Astrocyte (in vitro differentiated cells and primary cell): ENCODE data around the gene STX12. TPM values are rescaled to one million over a fixed set of nuclear protein-coding genes. Genes with fewer than 3 reads are reported as not detected.
A peak's percentile ranks its signal among the peaks of the same experiment; 100 is the strongest.

Experiments used
- DNase-seq: peaks from one replicate; pipeline ENCODE4 v3.0.0-alpha.2; 2010; ENCODE audit warnings: low read depth
- FAIRE-seq: peaks from 2 replicates; lab custom pipeline; 2011; peaks lifted over from hg19 to GRCh38; lab: Jason Lieb, UNC
- H2AFZ ChIP-seq: 2 replicates; pipeline ENCODE4 v1.6.0; 2012; ENCODE audit warnings: low read depth, low read length, inconsistent platforms
- H3K27ac ChIP-seq: 2 replicates; pipeline ENCODE4 v1.5.1; 2011; ENCODE audit warnings: low read depth, low read length, inconsistent platforms
- H3K27me3 ChIP-seq: 2 replicates; pipeline ENCODE4 v1.6.0; 2011; ENCODE audit warnings: low read length, inconsistent platforms; ENCODE audit not compliant: insufficient read depth
- H3K36me3 ChIP-seq: 2 replicates; pipeline ENCODE4 v1.5.1; 2011; ENCODE audit warnings: low read length, inconsistent platforms; ENCODE audit not compliant: insufficient read depth
- H3K4me1 ChIP-seq: 2 replicates; pipeline ENCODE4 v1.5.1; 2011; ENCODE audit warnings: low read length, inconsistent platforms; ENCODE audit not compliant: insufficient read depth
- H3K4me2 ChIP-seq: 2 replicates; pipeline ENCODE4 v1.6.0; 2012; ENCODE audit warnings: low read length, inconsistent platforms
- H3K4me3 ChIP-seq: 2 replicates; pipeline ENCODE4 v1.5.1; 2011; ENCODE audit warnings: low read depth, mild to moderate bottlenecking, low read length, inconsistent platforms; ENCODE audit not compliant: insufficient read depth
- H3K79me2 ChIP-seq: 2 replicates; pipeline ENCODE4 v1.6.0; 2012; ENCODE audit warnings: mild to moderate bottlenecking, low read length, inconsistent platforms; ENCODE audit not compliant: insufficient read depth
- H3K9ac ChIP-seq: 2 replicates; pipeline ENCODE4 v1.6.0; 2012; ENCODE audit warnings: mild to moderate bottlenecking, low read length, inconsistent platforms
- H3K9me3 ChIP-seq: 2 replicates; pipeline ENCODE4 v1.5.1; 2012; ENCODE audit warnings: low read depth, mild to moderate bottlenecking, low read length, inconsistent platforms; ENCODE audit not compliant: insufficient read depth
- H4K20me1 ChIP-seq: 2 replicates; pipeline ENCODE4 v1.6.0; 2012; ENCODE audit warnings: low read length, inconsistent platforms; ENCODE audit not compliant: insufficient read depth
- H3K27ac Mint-ChIP-seq: one replicate; pipeline ENCODE4 v1.8.0; 2021; ENCODE audit warnings: mild to moderate bottlenecking, mixed read lengths; ENCODE audit not compliant: unreplicated experiment
- H3K27me3 Mint-ChIP-seq: one replicate; pipeline ENCODE4 v1.8.0; 2021; ENCODE audit warnings: low read depth, mixed read lengths; ENCODE audit not compliant: unreplicated experiment
- H3K36me3 Mint-ChIP-seq: one replicate; pipeline ENCODE4 v1.8.0; 2021; ENCODE audit warnings: low read depth, mixed read lengths; ENCODE audit not compliant: unreplicated experiment
- H3K4me1 Mint-ChIP-seq: one replicate; pipeline ENCODE4 v1.8.0; 2021; ENCODE audit warnings: low read depth, mixed read lengths; ENCODE audit not compliant: unreplicated experiment
- H3K4me3 Mint-ChIP-seq: one replicate; pipeline ENCODE4 v1.8.0; 2021; ENCODE audit warnings: mild to moderate bottlenecking, moderate library complexity, mixed read lengths; ENCODE audit not compliant: unreplicated experiment
- H3K9me3 Mint-ChIP-seq: one replicate; pipeline ENCODE4 v1.8.0; 2021; ENCODE audit warnings: mild to moderate bottlenecking, mixed read lengths; ENCODE audit not compliant: unreplicated experiment
- EZH2 ChIP-seq: IDR thresholded peaks from 2 replicates; pipeline ENCODE4 v1.6.1; 2012; ENCODE audit warnings: mild to moderate bottlenecking, low read length, inconsistent platforms; ENCODE audit not compliant: insufficient read depth
- total RNA-seq: library from RNA; stranded (reverse); gene quantifications from 2 replicates; pipeline ENCODE4 v1.2.1, GENCODE V29; 2021
- TF ChIP-seq, protein P1 (sequence below): IDR thresholded peaks from 2 replicates; pipeline ENCODE4 v1.5.1; 2011; ENCODE audit warnings: low read depth, mild to moderate bottlenecking, inconsistent platforms, low read length, moderate library complexity; ENCODE audit not compliant: insufficient read depth

The STX12 gene
- total RNA-seq, 1 donor from 2014 or later = 62.1 TPM

DNA sequence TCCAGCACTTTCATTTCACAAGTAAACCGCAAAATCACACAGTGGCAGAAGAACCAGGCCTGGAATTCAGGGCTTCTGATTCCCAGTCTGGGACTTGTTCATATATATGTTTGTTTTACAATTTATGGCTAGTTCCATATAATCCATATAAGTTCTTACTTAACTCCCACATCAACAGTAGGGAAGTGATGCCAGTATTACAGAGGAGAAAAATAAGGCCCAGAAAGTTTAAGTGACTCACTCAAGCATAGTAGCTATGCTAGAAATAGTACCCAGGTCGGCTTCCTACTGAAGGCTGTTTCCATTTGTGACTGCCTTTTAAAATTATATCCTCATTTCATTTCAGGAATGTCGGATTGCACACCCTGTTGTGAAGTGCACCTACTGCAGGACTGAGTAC, 45.9 kb upstream of the STX12 start:
- H3K27ac Mint-ChIP-seq = no peak overlapping the region
- H3K36me3 Mint-ChIP-seq = peaks cover 4% of the 10 kb centered on the region
- H3K4me3 Mint-ChIP-seq = no peak overlapping the region
- no peaks in the 10 kb centered on the region for H3K27me3 Mint-ChIP-seq
- H3K4me1 Mint-ChIP-seq = peaks cover 3% of the 10 kb centered on the region
- H3K9me3 ChIP-seq = no peaks in the 10 kb centered on the region
- no peaks in the 10 kb centered on the region for H3K36me3 ChIP-seq
- peak overlapping the region; percentile 80 for H3K4me3 ChIP-seq
- peak overlapping the region; percentile 92 for H3K4me2 ChIP-seq
- H4K20me1 ChIP-seq = no peaks in the 10 kb centered on the region
- peak overlapping the region; percentile 29 for H3K9ac ChIP-seq
- FAIRE-seq (no peak), DNase-seq (peak; percentile 18)
- H2AFZ ChIP-seq = no peak overlapping the region
- H3K27ac ChIP-seq = no peak overlapping the region
- TF ChIP-seq EZH2 = no peak
- TF ChIP-seq, protein P1, sequence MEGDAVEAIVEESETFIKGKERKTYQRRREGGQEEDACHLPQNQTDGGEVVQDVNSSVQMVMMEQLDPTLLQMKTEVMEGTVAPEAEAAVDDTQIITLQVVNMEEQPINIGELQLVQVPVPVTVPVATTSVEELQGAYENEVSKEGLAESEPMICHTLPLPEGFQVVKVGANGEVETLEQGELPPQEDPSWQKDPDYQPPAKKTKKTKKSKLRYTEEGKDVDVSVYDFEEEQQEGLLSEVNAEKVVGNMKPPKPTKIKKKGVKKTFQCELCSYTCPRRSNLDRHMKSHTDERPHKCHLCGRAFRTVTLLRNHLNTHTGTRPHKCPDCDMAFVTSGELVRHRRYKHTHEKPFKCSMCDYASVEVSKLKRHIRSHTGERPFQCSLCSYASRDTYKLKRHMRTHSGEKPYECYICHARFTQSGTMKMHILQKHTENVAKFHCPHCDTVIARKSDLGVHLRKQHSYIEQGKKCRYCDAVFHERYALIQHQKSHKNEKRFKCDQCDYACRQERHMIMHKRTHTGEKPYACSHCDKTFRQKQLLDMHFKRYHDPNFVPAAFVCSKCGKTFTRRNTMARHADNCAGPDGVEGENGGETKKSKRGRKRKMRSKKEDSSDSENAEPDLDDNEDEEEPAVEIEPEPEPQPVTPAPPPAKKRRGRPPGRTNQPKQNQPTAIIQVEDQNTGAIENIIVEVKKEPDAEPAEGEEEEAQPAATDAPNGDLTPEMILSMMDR = no peak
- no peaks in the 10 kb centered on the region for H3K27me3 ChIP-seq
- peaks cover 13% of the 10 kb centered on the region for H3K4me1 ChIP-seq
- H3K79me2 ChIP-seq = peaks cover 3% of the 10 kb centered on the region
- peaks cover 5% of the 10 kb centered on the region for H3K9me3 Mint-ChIP-seq

DNA sequence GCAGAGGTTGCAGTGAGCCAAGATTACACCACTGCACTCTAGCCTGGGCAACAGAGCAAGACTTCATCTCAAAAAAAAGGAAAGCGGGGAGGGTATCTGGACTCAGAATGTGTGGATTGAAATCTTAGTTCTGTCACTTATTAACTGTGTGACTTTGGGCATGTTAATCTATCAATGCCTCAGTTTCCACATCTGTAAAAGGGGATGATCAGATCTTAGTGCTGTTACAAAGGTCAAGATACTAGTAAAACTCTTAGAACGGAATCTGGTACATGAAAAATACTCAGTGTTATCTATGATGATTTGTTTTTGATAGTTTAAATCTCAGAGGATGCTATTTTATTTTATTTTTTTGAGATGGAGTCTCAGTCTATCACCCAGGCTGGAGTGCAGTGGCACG, 36.8 kb upstream of the STX12 start:
- no peaks in the 10 kb centered on the region for H3K4me1 Mint-ChIP-seq
- Histone ChIP-seq H3K9me3 (no peaks in the 10 kb centered on the region), H3K4me2 (no peak overlapping the region), H4K20me1 (no peaks in the 10 kb centered on the region), H3K4me1 (no peaks in the 10 kb centered on the region), H3K27ac (no peak overlapping the region), H3K36me3 (peaks cover 6% of the 10 kb centered on the region), H3K79me2 (no peaks in the 10 kb centered on the region), H3K27me3 (no peaks in the 10 kb centered on the region), H2AFZ (no peak overlapping the region), H3K4me3 (no peak overlapping the region), H3K9ac (no peak overlapping the region)
- H3K9me3 Mint-ChIP-seq = no peaks in the 10 kb centered on the region
- no peak overlapping the region for H3K4me3 Mint-ChIP-seq
- no peak overlapping the region for H3K27ac Mint-ChIP-seq
- H3K27me3 Mint-ChIP-seq = no peaks in the 10 kb centered on the region
- H3K36me3 Mint-ChIP-seq = peaks cover 13% of the 10 kb centered on the region
- DNase-seq (no peak), FAIRE-seq (no peak)
- TF ChIP-seq, protein P1 = no peak
- TF ChIP-seq EZH2 = no peak

DNA sequence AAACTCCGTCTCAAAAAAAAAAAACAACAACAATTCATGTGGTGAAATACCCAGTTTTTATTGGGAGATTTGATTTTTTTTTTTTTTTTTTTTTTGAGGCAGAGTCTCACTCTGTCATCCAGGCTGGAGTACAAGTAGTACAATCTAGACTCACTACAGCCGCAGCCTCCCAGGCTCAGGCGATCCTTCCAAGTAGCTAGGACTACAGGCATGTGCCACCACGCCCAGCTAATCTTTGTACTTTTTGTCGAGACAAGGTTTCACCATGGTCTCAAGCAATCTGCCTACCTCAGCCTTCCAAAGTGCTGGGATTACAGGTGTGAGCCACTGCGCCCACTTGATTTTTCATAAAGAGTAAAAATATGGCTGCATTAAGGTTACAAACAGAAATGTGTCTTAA, 31.9 kb upstream of the STX12 start:
- Histone ChIP-seq H3K36me3 (peaks cover 5% of the 10 kb centered on the region), H3K9ac (no peak overlapping the region), H3K9me3 (no peaks in the 10 kb centered on the region), H3K4me2 (no peak overlapping the region), H2AFZ (no peak overlapping the region), H3K79me2 (no peaks in the 10 kb centered on the region), H3K27me3 (no peaks in the 10 kb centered on the region), H3K4me3 (no peak overlapping the region), H3K4me1 (no peaks in the 10 kb centered on the region), H4K20me1 (no peaks in the 10 kb centered on the region), H3K27ac (no peak overlapping the region)
- no peak for TF ChIP-seq EZH2
- TF ChIP-seq, protein P1 = no peak
- Mint-ChIP-seq H3K27ac (no peak overlapping the region), H3K9me3 (no peaks in the 10 kb centered on the region), H3K27me3 (no peaks in the 10 kb centered on the region), H3K4me3 (no peak overlapping the region), H3K36me3 (peaks cover 14% of the 10 kb centered on the region), H3K4me1 (no peaks in the 10 kb centered on the region)
- DNase-seq (no peak), FAIRE-seq (no peak)
